Adrenal gland (tissue), 5 donors: Measurements from ENCODE around the gene EXD3.

ENCODE experiments used
- CTCF ChIP-seq, 6 experiments: fragments of 450-650 bp in 4 of 6; fragments of 200-600 bp in 2 of 6; sonication (generic) in 1 of 6; IDR thresholded peaks; 1 replicate in 5 of 6; 2 replicates in 1 of 6; pipeline versions ENCODE4 v1.5.1 to v1.8.0; 2016 to 2021; ENCODE audit warnings: antibody characterized with exemption in 6 of 6, mild to moderate bottlenecking in 2 of 6, moderate library complexity in 1 of 6
- POLR2A ChIP-seq, 2 donors: fragments of 450-650 bp; IDR thresholded peaks; one replicate each; pipeline ENCODE4 v1.6.1; 2017; ENCODE audit warnings: antibody characterized with exemption in 2 of 2, mild to moderate bottlenecking in 2 of 2, moderate library complexity in 1 of 2
- donor health status: DM: no; HTN: no; CAD: no.

- TF ChIP-seq CTCF (IDR thresholded peaks at IDR 0.05) (peak in 1 of 6 experiments; percentile 8), POLR2A (IDR thresholded peaks at IDR 0.05) (no peak)
These were observed 108.9 kb downstream of the EXD3 start for GRCh38 chr9:137313956-137314560.
